Lower leg skin (tissue), 3 donors: Measurements from ENCODE around the gene AJAP1.

ENCODE experiments used
- POLR2A ChIP-seq, 2 donors: fragments of 450-650 bp; IDR thresholded peaks; one replicate each; pipeline ENCODE4 v1.6.1; 2016 to 2017; ENCODE audit warnings: antibody characterized with exemption in 2 of 2, mild to moderate bottlenecking in 1 of 2, moderate library complexity in 1 of 2
- TF ChIP-seq, protein P1 (sequence below), 3 donors: fragments of 450-650 bp; IDR thresholded peaks; one replicate each; pipeline ENCODE4 v1.5.1; 2016; ENCODE audit warnings: antibody characterized with exemption in 3 of 3, mild to moderate bottlenecking in 3 of 3, moderate library complexity in 2 of 3

GRCh38 chr1:4830707-4831106 lies 176.3 kb downstream of the AJAP1 start:
- TF ChIP-seq, protein P1, sequence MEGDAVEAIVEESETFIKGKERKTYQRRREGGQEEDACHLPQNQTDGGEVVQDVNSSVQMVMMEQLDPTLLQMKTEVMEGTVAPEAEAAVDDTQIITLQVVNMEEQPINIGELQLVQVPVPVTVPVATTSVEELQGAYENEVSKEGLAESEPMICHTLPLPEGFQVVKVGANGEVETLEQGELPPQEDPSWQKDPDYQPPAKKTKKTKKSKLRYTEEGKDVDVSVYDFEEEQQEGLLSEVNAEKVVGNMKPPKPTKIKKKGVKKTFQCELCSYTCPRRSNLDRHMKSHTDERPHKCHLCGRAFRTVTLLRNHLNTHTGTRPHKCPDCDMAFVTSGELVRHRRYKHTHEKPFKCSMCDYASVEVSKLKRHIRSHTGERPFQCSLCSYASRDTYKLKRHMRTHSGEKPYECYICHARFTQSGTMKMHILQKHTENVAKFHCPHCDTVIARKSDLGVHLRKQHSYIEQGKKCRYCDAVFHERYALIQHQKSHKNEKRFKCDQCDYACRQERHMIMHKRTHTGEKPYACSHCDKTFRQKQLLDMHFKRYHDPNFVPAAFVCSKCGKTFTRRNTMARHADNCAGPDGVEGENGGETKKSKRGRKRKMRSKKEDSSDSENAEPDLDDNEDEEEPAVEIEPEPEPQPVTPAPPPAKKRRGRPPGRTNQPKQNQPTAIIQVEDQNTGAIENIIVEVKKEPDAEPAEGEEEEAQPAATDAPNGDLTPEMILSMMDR (IDR thresholded peaks at IDR 0.05): no peak
- TF ChIP-seq POLR2A (IDR thresholded peaks at IDR 0.05): no peak
